ENCODE data around the gene TM9SF1.
A peak's percentile ranks its signal among the peaks of the same experiment; 100 is the strongest.

TM9SF1 gene

DNA sequence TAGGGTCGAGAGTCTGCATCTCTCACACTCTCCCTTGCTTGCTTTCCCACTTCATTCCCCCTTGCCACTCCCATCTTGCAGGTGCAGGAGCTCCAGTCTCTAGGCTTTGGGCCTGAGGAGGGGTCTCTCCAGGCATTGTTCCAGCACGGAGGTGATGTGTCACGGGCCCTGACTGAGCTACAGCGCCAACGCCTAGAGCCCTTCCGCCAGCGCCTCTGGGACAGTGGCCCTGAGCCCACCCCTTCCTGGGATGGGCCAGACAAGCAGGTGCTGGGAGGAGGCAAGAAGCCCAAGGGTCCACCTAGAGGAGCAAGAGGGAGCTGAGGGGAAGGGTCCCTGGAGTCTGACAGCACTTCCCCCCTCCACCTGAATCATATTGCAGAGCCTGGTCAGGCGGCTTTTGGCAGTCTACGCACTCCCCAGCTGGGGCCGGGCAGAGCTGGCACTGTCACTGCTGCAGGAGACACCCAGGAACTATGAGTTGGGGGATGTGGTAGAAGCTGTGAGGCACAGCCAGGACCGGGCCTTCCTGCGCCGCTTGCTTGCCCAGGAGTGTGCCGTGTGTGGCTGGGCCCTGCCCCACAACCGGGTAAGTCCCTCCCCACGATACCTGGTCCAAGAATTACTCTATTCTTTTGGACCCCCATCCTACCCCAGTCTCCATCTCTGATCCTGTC is 43.7 kb downstream of the TM9SF1 start:
- DNase-seq (ENCODE audit: low read depth in 2 of 2) = no peak

DNA sequence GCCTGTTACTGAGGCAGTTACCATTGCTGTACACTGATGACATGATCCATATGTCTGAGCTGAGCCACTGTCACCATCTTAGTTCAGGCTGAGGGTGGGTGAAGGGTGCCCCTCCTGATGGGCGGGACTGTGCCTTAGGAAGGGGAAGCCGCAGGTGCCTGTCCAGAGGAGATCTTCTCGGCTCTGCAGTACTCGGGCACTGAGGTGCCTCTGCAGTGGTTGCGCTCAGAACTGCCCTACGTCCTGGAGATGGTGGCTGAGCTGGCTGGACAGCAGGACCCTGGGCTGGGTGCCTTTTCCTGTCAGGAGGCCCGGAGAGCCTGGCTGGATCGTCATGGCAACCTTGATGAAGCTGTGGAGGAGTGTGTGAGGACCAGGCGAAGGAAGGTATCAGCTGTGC is 44.2 kb downstream of the TM9SF1 start:
- no peak for DNase-seq (ENCODE audit: low read depth in 2 of 2)

DNA sequence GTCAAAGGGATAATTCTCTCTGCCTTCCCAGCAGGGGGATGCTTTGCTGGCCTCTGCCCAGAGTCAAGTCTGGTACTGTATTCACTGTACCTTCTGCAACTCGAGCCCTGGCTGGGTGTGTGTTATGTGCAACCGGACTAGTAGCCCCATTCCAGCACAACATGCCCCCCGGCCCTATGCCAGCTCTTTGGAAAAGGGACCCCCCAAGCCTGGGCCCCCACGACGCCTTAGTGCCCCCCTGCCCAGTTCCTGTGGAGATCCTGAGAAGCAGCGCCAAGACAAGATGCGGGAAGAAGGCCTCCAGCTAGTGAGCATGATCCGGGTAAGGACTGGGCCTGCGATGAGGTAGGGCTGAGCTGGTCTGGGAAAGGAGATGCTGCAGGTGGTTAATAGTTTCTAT is 44.7 kb downstream of the TM9SF1 start:
- DNase-seq (ENCODE audit: low read depth in 2 of 2) = no peak

DNA sequence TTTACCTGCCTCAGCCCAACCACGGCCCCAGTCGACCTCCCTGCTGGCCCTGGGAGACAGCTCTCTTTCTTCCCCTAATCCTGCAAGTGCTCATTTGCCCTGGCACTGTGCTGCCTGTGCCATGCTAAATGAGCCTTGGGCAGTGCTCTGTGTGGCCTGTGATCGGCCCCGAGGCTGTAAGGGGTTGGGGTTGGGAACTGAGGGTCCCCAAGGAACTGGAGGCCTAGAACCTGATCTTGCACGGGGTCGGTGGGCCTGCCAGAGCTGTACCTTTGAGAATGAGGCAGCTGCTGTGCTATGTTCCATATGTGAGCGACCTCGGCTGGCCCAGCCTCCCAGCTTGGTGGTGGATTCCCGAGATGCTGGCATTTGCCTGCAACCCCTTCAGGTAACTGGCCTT is 45.2 kb downstream of the TM9SF1 start:
- DNase-seq (ENCODE audit: low read depth in 2 of 2) = no peak

DNA sequence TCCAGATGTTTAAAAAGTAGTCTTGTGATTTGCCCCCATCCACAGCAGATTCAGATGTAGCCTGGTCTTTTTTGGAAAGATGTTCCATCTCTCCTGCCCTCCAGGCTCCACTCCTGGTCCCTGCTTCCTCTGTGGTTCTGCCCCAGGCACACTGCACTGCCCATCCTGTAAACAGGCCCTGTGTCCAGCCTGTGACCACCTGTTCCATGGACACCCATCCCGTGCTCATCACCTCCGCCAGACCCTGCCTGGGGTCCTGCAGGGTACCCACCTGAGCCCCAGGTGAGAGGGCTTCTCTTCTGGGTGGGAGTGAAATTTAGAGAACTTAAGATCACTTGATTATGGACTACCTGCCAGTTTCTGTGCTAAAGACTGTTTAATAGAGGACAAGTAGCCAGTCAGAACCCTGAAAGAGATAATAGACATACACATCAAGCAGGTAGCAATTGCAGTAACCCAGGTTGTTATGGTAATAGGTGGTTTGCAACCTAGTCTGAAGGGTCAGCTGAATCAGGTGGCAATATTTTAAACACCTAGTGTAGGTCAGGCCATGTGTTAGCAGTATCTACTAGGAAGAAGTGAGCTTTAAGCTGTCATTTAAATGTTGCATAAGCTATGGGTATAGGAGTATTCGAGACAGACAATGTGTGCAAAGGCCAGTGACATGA is 45.8 kb downstream of the TM9SF1 start:
- DNase-seq (ENCODE audit: low read depth in 2 of 2) = no peak

DNA sequence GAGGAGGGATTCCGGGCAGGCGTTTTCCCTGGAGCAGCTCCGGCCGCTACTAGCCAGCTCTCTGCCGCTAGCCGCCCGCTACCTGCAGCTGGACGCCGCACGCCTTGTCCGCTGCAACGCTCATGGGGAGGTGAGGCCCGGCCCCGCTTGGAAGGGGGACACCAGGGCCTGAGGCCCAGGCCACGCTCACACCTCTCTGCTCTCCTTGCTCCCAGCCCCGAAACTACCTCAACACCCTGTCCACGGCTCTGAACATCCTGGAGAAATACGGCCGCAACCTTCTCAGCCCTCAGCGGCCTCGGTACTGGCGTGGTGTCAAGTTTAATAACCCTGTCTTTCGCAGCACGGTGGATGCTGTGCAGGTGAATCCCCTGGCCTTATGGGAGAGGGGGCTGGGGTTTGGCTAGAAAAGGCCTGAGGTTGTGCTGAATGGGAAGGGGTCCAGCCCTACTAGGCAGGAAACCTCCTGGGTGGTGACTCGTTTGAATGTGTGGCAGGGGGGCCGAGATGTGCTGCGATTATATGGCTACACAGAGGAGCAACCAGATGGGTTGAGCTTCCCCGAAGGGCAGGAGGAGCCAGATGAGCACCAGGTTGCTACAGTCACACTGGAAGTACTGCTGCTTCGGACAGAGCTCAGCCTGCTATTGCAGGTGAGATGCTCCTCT is 47.3 kb downstream of the TM9SF1 start:
- DNase-seq (ENCODE audit: low read depth in 2 of 2) = no peak

DNA sequence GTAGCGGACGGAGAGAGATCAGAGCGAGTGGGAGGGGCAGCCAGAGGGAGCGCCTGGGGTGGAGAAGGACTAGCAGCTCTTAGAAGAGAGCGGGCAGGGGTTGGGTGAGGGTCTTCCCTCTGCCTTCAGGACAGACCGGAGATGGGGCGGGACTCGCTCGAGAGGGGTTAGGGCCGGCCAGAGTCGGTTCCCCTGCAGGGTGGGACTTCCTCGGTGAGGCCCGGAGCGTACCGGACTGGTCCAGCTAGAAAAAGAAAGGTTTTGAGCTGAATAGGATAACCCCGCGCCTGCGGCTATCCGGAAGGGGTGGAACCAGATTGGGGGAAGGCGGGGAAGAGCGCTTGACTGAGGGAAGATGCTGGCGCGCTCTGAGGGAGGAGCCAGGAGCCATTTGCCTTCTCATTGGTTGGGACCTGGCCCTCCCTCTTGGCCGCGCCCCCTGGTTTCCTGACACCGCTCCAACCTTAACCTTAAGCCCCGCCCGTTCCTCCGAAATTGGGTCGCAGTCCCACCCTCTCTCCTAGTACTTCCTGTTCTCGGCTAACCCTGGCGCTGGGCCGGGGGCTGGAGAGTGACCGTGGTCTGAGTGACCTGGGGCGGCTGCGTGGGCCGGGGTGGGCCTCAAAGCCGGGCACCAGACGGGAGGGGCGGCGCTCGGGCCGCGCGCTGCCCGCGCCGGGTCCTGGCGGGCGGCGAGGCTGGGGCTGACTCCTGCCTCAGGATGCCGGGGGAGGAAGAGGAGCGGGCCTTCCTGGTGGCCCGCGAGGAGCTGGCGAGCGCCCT is 48.1 kb downstream of the TM9SF1 start, which contains the start of gene RNF31:
Gene RNF31 (plus strand): TSS at position 521 of the 783 bp plus-strand sequence. CDS start 201 bp downstream, at position 722.
- peak; percentile 97 to 98 for DNase-seq (ENCODE audit: low read depth in 2 of 2)

DNA sequence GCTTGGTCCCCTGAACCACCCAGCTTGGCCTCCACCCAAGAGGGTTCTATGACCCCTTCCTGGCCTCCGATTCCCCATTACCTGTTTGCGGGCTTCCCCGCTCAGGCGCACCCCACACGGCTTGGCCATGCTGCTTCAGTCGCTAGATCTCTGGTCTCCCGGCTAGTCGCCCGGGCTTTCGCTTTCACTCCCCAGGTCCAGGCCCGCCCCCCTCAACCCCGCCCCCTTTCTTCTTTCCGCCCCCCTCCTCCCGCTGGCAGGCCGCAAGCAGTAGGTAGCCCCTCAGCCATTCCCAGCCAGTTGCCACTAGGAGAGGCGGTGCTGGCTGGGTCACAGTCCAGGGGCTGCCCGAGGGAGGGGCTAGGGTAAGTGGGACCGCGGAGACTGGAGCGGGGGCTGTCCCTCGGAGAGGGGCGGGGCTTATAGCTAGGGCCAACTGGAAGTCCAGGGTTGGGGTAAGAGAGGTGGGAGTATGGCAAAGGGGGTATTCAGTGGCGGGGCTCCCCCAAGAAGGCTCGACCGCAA is 48.7 kb downstream of the TM9SF1 start, which contains the start of gene PSME2:
Gene PSME2 (minus strand): TSS at position 158 of the 525 bp plus-strand sequence. CDS start 29 bp downstream, at position 129.
- peak; percentile 75 to 86 for DNase-seq (ENCODE audit: low read depth in 2 of 2)

DNA sequence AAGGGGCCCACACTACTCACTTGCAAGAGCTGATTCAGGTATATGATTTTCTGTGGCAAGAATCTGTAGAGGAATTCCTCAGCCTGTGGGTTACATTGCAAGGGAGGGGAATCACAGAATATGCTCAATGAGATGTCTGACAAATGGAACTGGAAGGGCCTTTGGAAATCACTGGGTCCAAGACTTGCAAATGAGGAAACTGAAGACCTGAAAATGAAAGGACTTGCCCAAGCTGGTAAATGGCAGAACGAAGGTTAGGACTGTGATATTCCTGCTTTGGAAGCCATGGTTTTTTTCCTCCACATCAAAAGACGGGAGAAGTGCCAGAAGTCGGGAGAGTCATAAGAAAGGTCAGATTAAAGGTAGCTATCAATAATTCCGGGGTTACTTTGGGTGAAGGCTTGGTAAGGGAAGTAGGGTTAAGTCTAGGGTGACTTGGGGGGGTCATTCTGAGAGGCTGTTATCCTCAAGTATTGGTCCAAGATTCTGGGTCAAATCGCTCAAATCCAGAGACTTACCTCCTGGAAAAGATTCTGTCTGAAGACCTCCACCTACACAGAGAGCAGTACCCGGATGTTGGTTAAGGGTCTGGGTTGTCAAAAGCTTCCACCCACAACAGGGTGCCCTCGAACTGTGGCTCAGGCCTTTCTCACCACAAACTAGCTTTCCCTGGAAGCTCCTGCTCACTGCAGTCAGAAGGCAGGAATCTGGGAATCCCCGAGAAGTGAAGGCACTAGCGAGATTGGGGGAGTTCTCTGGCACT is 49.4 kb downstream of the TM9SF1 start:
- no peak for DNase-seq (ENCODE audit: low read depth in 2 of 2)

DNA sequence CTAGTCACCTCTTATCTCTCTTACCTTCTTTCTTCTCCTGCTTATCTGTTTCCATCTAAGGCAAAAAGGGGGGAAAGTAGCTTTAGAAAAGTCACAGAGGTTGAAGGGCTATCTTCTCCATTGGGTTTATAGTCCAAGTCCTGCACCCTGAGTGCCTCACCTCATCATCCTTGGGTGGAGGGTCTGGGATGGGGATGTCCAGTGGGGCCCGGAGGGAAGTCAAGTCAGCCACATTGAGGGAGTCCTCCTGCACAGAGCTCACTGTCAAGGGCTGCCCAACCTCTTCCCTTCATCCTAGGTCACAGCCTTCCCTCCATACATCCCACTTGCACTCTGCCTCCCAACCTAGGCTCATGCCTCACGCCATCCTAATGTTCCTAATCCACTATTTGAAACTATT is 50.0 kb downstream of the TM9SF1 start:
- DNase-seq (ENCODE audit: low read depth in 2 of 2) = no peak

DNA sequence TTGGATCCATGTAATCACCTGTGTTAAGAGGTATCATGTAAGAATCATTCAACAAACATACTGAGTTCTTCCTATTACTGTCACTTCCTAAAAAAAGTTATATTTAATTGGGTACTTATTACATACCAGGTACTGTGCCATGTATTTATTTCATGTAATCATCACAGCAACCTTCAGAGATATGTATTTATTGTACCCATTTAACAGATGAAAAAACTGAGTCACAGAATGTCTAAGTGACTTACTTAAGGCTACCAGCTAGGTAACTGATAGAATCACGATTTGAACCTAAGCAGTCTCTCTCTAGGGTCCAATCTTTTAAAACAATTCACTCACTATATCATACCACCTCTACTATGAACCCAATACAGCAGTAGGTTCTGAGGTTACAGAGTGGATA is 50.8 kb downstream of the TM9SF1 start:
- DNase-seq (ENCODE audit: low read depth in 2 of 2) = no peak

DNA sequence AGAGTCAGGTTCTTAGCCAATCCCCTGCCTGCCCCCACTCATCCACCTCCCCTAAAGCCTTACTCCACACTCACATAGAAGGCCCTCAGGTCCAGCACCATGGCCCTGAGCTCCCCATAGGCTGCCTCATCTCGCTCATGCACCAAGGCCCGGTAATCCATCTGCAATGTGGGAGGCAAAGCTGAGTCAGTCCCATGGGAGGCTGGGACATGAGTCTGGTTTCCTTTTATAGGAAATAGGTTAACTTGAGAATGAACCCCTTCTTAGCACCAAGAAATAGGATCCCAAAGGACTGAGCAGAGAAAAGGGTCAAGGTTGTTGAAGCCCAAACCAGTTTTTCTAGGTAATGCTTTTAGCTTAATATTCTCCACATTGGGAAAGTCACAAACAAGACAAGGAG is 51.7 kb downstream of the TM9SF1 start:
- no peak for DNase-seq (ENCODE audit: low read depth in 2 of 2)

DNA sequence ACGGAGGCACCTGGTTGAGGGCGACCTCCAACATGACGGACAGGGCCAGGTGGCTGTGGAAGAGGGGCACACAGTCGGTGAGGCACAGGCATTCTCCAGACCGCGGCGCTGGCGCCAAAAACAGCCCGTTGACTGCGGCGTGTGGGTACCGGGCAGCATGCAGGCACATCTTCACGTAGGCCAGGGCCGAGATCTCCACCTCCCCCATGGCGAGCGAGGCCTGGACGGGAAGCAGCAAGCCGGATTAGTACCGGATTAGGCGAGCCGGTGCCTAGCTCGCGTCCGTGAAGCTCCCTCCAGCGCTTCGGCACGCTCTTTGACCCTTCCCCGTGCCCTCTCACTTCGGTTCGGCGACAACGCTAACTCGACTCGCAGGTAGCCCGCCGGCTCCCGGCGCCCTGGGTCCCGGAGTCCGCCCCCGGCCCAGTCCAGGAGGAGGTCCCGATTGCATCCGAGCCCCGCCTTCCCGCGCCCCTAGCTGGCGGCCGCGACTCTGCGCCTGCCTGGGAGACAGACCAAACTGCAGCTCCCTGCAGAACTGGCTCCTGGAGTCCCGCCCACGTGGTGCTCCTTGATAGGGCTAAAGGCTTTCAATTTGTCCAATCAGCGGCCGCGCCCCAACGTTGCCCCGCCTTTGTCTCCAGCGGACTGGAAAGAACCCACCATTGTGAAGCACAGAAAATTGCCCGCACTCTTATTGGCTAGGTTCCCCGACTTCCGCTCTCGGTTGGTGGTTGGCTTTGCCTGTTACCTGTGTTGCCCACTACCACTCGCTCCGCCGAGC is 54.0 kb downstream of the TM9SF1 start, which contains the start of gene EMC9:
Gene EMC9 (minus strand): TSS at position 495 of the 784 bp plus-strand sequence. CDS start 287 bp downstream, at position 208.
- peak; percentile 99 to 100 for DNase-seq (ENCODE audit: low read depth in 2 of 2)

DNA sequence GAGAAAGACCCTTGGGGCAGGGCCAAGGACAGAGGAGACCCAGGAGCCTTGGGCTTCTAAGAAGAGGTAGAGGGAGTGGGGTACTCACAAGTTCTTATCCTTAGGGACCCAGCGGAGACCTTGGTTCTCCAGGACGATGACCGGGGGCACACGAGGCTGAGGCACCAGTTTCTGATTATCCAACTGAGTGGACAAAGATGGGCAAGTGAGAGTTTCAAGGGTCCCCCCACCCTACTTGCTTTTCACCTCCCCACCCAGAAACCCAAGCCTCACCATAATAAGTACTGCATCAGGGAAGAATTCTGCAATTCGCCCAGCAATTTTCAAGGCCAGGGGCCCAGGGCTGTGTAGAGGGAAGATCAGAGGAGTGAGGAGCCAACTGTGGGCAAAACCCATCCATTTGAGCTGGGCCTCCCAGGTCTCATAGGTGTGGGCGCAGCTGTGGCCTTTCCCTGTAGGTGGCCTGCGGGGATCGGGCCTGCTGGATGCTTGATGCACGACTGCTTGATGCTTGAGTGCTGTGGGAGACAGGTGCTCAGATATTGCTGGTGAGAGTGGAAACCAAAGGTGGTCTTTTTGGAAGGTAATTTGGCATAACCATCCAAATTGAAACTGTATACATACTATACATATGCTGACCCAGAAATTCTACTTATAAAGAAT is 55.8 kb downstream of the TM9SF1 start:
- no peak for DNase-seq (ENCODE audit: low read depth in 2 of 2)
